Keratinocyte (primary cell): ENCODE data around the gene TMEM31.
"Not testable (repeated sequence)": the region's sequence is repeated elsewhere in the genome, so short reads cannot be mapped to it uniquely, and the experiment has no call there.

Experiments used
- CTCF ChIP-seq, 3 experiments: IDR thresholded peaks in 1 of 3; conservative IDR thresholded peaks in 1 of 3; optimal IDR thresholded peaks in 1 of 3; 2 replicates in 2 of 3; 3 replicates in 1 of 3; pipeline versions ENCODE3 to v1.5.1; 2011; ENCODE audit warnings: low read length in 3 of 3, mild to moderate bottlenecking in 3 of 3, moderate library complexity in 2 of 3, control low read depth in 1 of 3, inconsistent platforms in 1 of 3; ENCODE audit not compliant: insufficient read depth in 2 of 3; ENCODE audit errors: extremely low read depth in 1 of 3
- EZH2 ChIP-seq: IDR thresholded peaks from one replicate; pipeline ENCODE4 v1.6.1; 2012; ENCODE audit warnings: inconsistent platforms, mild to moderate bottlenecking, low read length, moderate library complexity

DNA sequence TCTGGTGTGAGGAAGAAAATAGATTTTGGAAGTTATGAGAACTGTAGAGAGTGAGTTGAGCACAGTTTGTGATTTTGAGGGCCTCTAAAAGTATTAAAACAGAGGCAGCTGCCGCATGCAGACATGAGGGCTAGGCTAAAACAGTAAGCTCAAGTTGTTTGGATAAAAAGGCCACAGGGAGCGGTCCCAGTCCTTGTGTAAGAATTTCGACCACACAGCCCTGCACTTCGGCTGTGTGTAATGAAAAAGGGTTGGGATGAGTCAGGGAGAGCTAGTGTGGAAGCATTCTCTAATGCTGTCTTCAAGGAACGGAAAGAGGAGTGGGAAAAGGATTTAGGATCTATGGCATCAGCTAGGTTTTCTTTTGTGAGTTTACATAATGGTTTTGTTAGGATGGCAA is 52.8 kb downstream of the TMEM31 start:
- not testable (repeated sequence) for TF ChIP-seq EZH2; CTCF (optimal IDR thresholded peaks at IDR 0.05 in 1 of 3, IDR thresholded peaks at IDR 0.05 in 1 of 3, conservative IDR thresholded peaks at IDR 0.05 in 1 of 3; ENCODE audit: extremely low read depth in 1 of 3, insufficient read depth in 2 of 3, low read length in 3 of 3)
